GM21717 (cell line): ENCODE measurements around the gene CACNA1F.
A peak's percentile ranks its signal among the peaks of the same experiment; 100 is the strongest.
"Not testable (repeated sequence)": the region's sequence is repeated elsewhere in the genome, so short reads cannot be mapped to it uniquely, and the experiment has no call there.

Experiments used
- ATAC-seq: cut with Tn5 transposase; IDR thresholded peaks from one replicate; pipeline ENCODE4 v1.9.1; 2021; ENCODE audit warnings: mild to moderate bottlenecking, moderate library complexity; ENCODE audit not compliant: unreplicated experiment

Gene CACNA1F

DNA sequence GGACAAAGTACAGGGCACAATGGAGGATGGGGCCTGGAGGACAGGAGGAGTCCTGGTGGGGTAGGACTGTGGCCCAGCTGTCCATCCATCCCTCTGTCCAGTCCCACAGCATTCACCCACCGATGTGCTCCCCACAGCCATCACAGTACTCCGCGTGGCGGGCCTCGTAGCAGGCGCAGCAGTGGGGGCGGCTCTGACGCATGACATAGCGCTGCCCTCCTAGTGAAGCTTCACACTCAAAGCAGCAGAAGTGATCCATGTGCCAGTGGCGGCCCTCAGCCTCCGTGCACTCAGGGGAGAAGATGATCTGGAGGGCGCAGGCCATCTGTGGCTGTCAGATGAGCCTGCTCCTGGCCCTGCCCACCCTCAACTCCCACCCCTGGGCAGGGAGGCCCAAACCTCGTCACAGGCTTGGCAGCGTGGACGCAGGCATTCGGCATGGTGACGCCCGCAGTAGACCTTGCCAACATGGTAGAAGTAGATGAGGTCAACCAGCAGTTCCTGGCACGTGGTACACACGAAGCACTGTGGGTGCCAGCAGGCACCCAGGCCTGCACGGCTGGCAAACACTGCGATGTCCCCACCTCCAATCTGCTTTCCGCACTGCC is 55.2 kb downstream of the CACNA1F start:
- no peak for ATAC-seq

- ATAC-seq: no peak
Observed at GRCh38 chrX:49177338-49177833, 55.8 kb downstream of the CACNA1F start.

DNA sequence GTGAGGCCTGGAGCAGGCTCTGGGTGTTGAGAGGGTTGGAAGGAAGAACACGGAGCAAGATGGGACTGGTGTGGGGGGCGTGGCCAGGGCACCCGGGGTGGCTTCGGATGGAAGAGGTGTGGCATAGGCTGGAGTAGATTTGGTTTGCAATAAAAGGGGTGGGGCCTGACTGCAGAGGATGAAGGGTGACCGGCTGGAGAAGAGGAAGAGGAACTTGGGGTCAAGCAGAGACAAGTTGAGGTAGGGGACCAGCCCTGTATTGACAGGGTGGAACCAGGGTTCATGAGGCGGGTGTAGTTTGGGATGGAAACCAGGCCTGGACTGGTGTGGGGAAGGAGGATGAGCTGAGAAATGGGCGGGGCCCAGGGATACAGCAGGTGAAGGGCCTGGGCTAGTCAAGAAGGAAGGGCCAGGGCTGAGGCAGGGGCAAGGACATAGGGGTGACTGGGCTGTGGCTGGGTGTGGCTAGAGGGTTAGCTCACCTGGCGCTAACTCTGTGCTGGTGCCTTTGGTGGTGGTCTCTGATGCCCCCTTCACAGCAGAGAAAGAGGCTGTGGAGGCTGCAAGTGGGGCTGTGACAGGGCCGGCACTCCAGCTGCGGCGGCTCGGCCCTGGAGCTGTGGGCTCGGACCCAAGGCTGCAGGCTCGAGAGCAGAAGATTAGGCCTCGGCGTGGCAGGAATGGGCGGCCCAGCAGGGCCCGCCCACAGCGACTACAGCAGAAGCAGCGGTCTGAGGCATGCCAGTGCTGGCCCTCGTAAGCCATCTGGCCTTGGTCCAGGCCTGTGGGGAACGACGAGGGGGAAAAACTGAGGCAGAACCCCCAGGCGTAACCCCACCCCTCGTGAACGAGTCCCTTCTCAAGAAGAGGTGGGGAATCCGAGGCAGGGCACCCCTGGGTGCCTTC is 56.5 kb downstream of the CACNA1F start:
- no peak for ATAC-seq

DNA sequence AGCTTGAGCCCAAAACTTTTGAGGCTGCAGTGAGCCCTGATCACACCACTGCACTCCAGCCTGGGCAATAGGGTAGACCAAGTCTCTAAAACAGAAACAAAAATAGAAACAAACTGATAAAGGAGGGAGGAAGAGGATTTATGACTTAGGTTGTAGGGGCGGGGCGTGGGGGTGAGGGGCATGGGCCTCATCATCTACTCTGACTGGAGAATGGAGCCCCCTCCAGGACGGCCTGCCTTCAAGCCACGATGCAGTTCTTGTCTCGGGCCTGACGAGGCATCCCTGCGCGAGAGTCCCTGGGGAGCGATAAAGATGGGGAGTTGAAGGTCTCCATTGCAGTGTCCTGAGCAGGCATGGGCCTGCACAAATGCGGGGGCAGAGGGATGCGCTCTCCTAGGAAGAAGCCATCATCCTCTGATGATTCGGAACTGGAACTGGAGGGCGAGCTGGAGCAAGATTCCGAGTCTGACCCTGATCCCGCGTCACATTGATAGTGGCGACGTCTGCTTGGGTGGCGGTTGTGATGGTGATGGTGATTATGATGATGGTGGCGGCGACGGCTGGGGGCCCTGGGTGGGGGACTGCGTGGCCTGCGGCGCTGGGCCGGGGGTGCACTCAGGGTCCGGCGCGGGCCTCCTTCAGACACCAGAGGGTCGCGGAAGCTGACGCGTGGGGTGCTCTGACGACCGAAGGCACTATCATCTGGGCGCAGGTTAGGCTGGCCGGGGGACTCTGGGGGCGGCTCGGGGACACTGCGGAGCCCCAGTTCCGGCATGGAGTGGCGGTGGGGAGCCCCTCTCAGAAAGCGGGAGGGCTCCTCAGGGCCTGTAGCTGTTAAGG is 57.5 kb downstream of the CACNA1F start:
- no peak for ATAC-seq

DNA sequence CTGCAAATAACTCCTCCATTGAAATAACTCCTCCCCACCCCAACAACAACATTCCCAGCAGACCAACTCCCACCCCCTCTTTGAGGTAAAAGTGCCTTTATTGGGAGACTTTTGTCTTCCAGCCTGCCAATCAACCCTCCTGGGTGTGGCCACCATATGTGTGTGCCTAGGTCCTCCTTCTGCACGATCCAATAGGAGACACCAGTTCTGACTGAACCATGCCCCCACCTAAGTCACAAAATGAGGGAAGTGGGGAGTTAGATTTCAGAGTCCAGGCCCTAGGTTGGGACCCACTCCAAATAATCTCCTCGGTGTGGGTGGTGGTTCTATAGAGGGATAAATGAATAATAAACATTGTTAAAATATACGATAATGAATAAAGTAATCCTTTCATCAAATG is 58.4 kb downstream of the CACNA1F start:
- ATAC-seq: no peak

DNA sequence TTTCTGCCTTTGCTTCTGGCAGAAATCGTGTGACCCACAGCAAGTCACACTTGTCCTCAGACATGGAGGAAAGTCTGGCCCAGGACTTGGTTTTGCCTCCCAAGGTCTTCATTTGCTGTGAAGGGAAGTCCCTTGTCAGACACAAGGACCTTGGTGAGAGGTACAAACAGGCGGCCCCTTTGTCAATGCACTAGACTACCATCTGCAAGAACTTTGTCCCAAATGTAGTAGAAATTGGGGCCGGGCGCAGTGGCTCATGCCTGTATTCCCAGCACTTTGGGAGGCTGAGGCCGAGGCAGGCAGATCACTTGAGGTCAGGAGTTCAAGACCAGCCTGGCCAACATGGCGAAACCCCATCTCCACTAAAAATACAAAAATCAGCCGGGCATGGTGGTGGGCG is 59.6 kb downstream of the CACNA1F start:
- ATAC-seq: not testable (repeated sequence)

GRCh38 chrX:49172280-49172780 is 60.8 kb downstream of the CACNA1F start:
- peak; percentile 59 for ATAC-seq

DNA sequence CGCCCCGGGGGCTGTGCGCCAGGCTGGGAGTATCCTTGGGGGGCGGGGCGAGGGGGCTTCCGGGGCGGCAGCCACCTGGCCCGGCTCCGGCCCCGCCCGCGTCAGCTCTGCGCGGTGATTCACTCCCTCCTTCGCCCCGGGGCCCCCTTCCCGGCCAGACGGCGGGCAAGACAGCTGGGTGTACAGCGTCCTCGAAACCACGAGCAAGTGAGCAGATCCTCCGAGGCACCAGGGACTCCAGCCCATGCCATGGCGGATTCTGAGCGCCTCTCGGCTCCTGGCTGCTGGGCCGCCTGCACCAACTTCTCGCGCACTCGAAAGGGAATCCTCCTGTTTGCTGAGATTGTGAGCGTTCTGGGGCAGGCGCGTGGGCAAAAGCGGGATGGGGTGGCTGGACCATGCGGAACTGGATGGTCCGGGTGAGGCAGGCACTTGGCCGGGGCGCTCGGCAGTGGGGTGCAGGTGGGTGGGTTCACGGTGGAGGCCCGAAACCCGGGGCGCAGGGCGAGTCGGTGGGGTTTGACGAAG is 61.3 kb downstream of the CACNA1F start, which contains the start of gene PLP2:
Gene PLP2, plus strand, starts transcription at position 147 of the 528 bp plus-strand sequence. Its CDS starts 103 bp downstream, at position 250.
- ATAC-seq: no peak

DNA sequence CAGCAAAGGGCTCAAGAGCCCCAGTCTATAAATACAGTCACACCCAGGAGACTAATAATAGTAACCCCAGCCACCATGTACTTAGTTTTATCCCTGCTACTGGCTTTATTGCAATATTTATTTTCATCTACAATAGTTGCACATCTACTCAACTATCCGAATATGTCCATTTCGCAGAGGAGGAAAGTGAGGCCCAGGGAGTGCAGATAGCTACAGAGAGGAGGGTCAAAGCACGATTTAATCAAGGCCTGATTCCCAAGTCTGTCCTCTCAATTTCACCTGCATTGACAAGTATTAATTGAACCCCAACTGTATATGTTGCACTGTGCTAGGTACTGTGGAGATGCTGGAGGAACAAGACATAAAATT is 65.4 kb downstream of the CACNA1F start:
- ATAC-seq: no peak

GRCh38 chrX:49166914-49167739 is 66.0 kb downstream of the CACNA1F start:
- ATAC-seq: peak; percentile 17

DNA sequence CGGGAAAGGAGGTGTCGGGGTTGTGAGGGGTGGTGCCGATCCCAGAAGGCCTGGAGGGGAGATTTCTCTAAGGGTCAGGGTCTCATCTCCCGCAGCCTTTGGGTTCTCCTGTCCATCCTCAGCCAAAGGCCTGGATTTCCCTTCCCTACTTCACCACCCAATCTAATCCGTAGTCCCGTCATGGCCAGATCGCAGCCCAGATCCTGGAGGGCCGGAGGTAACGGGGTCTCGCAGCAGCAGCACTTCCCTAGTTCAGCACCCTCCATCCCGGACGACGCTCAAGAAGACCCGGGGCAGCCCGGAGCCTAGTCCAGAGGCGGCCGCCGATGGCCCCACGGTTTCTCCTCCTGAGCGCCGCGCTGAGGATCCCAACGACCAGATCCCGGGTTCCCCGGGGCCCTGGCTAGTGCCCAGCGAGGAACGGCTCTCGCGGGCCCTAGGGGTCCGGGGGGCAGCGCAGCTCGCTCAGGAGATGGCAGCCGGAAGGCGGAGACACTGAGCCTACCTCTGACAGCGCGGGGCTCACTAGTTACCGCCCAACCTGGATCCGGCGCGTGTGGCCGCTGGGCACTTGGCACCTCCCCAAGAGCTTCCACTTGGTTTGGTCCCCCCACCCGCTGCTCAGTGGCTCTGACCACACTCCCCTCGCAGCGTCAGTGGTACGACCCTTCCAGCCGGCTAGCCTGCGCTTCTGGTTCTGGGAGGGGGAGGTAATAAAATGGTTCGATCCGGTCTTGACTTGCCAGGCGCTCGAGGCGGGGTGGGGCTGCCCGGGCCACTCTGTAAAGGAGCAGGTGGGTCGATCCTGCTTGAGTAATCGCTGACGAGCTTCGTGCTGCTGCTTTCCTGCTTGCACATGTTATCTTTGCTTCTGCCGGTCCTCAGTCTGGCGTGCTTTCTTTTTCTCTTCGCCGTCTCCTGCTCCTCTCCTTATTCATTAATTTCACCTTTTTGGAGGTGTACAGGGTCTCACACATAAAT is 66.9 kb downstream of the CACNA1F start:
- peak; percentile 41 for ATAC-seq

DNA sequence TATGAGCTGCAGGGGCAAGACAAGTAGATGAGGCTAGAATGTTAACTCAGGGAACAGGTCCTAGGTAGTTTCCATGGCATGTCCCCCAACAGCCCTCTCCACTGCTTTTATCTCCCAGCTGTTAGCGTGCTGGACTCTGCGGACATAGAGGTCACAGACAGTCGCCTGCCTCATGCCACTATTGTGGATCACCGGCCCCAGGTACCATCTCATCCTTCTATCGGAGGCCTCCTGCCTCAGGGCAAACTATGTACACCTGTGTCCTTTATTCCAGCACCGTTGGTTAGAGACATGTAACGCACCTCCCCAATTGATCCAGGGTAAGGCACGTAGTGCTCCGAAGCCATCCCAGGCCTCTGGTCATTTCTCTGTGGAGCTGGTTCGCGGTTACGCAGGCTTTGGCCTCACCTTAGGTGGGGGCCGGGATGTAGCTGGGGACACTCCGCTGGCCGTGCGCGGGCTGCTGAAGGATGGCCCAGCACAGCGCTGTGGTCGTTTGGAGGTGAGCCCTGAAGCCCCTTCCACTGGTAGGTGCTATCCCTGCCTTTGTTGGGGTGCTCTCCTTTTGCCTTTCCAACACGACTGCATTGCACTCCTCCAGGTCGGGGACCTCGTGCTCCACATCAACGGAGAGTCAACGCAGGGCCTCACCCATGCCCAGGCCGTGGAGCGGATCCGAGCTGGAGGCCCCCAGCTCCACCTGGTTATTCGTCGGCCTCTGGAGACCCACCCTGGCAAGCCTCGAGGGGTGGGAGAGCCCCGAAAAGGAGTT is 68.4 kb downstream of the CACNA1F start:
- ATAC-seq: no peak

DNA sequence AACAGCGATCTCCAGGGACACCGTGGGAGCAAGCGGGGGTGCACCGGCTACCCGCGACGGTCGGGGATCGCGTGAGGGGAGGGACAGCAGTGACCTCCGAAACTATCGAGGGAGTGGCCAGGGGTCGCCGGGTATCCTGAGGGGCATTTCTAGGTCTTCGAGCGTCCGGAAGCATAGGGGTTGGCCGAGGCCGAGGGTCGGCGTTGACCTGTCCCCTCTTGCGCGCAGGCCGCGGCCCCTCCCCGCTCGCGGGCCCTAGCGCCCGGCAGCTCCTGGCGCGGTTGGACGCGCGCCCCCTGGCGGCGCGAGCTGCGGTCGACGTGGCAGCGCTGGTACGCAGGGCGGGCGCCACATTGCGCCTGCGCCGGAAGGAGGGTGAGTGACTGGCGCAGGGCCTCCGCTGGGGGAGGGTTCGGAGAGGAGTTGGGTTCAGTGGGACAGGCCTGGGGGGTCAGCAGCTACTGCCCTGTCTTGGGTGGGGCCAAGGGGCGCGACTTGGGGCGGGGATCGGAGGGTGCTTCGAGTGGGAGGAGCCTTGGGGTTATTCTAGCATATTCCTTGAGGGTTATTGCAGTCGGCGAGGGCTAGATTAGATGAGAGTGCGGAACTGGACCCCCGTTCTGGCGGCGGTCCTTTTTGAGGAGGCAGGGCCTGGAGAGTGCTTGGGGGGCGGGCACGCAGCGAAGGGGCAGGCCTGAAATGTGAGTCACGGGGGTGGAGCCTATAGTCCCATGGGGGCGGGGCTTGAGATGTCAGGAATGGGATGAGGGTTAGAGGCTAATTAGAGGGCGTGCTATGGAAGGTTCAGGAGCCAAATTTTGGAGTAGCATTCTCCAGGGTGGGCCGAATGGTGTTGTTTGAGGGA is 69.4 kb downstream of the CACNA1F start:
- peak; percentile 44 for ATAC-seq

GRCh38 chrX:49162620-49163019 is 70.5 kb downstream of the CACNA1F start, which contains the start of gene MAGIX:
Gene MAGIX, plus strand, starts transcription at chrX:49162758. Its CDS starts 132 bp downstream, at chrX:49162890.
- no peak for ATAC-seq

GRCh38 chrX:49161632-49162031 is 71.5 kb downstream of the CACNA1F start:
- ATAC-seq: no peak

DNA sequence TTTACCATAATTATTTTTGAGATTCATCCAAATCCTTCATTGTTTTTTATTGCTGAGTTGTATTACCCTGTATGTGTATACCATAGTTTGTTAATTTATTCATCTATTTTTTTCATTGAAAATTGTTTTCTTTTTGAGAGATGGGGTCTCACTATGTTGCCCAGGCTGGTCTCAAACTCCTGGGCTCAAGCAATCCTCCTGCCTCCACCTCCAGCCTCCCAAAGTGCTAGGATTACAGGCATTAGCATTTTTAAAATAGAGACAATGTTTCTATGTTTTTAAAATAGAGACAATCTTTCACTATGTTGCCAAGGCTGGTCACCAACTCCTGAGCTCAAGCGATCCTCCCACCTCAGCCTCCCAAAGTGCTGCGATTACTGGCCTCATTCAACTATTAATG is 72.2 kb downstream of the CACNA1F start:
- ATAC-seq: no peak

GRCh38 chrX:49157194-49157593 is 75.9 kb downstream of the CACNA1F start:
- ATAC-seq: no peak
